HCT116 (cell line): ENCODE results near the gene SOS1.

Experiments
- CEBPB ChIP-seq: IDR thresholded peaks from 2 replicates; pipeline ENCODE4 v1.6.1; 2012; ENCODE audit warnings: low read depth
- CTCF ChIP-seq, 3 experiments: fragments of 200-600 bp in 1 of 3; sonication (generic) in 1 of 3; IDR thresholded peaks in 2 of 3; conservative IDR thresholded peaks in 1 of 3; 2 replicates each; pipeline ENCODE4 v1.5.1; 2012 to 2017; ENCODE audit warnings: low read depth in 2 of 3, low read length in 2 of 3, antibody characterized with exemption in 1 of 3, borderline replicate concordance in 1 of 3, control low read depth in 1 of 3, mild to moderate bottlenecking in 1 of 3, mixed read lengths in 1 of 3, mixed run types in 1 of 3, moderate library complexity in 1 of 3; ENCODE audit not compliant: insufficient read depth in 1 of 3
- EZH2 ChIP-seq: fragments of 200-600 bp; sonication (generic); IDR thresholded peaks from 2 replicates; pipeline ENCODE4 v1.6.1; 2017; ENCODE audit warnings: antibody characterized with exemption, mixed run types
- EZH2phosphoT487 ChIP-seq: fragments of 200-600 bp; IDR thresholded peaks from 2 replicates; pipeline ENCODE4 v1.6.1; 2018; ENCODE audit warnings: antibody characterized with exemption, borderline replicate concordance
- FOSL1 ChIP-seq: IDR thresholded peaks from 2 replicates; pipeline ENCODE4 v1.6.1; 2012; ENCODE audit warnings: low read depth
- JUND ChIP-seq: IDR thresholded peaks from 2 replicates; pipeline ENCODE4 v1.6.1; 2012
- MAX ChIP-seq: IDR thresholded peaks from 2 replicates; pipeline ENCODE4 v1.6.1; 2012
- POLR2A ChIP-seq: IDR thresholded peaks from 2 replicates; pipeline ENCODE4 v1.7.0; 2011; ENCODE audit warnings: borderline replicate concordance; ENCODE audit not compliant: insufficient read depth, insufficient read length; ENCODE audit errors: extremely low read depth
- RAD21 ChIP-seq: IDR thresholded peaks from 2 replicates; pipeline ENCODE4 v1.6.1; 2012; ENCODE audit warnings: low read depth, mild to moderate bottlenecking
- REST ChIP-seq: IDR thresholded peaks from 2 replicates; pipeline ENCODE4 v1.6.1; 2012; ENCODE audit warnings: low read depth
- SP1 ChIP-seq: IDR thresholded peaks from 2 replicates; pipeline ENCODE4 v1.6.1; 2012; ENCODE audit warnings: low read depth
- ZFX ChIP-seq: fragments of 450-650 bp; IDR thresholded peaks from 2 replicates; pipeline ENCODE4 v1.6.1; 2017
- ZNF274 ChIP-seq: fragments of 200-500 bp; sonication (Bioruptor generic); IDR thresholded peaks from 2 replicates; pipeline ENCODE4 v1.6.1; 2014; ENCODE audit warnings: mild to moderate bottlenecking, low read depth, low read length, inconsistent platforms

- no peak for TF ChIP-seq RAD21
- TF ChIP-seq POLR2A: no peak
- TF ChIP-seq CTCF (IDR thresholded peaks at IDR 0.05 in 2 of 3, conservative IDR thresholded peaks at IDR 0.05 in 1 of 3; ENCODE audit: borderline replicate concordance in 1 of 3, insufficient read depth in 1 of 3, low read depth in 2 of 3, low read length in 2 of 3): no peak
- TF ChIP-seq ZNF274: no peak
- no peak for TF ChIP-seq JUND
- TF ChIP-seq FOSL1: no peak
- no peak for TF ChIP-seq REST
- no peak for TF ChIP-seq ZFX
- TF ChIP-seq SP1: no peak
- TF ChIP-seq CEBPB: no peak
- TF ChIP-seq MAX: no peak
- no peak for TF ChIP-seq EZH2
- no peak for TF ChIP-seq EZH2phosphoT487
These were observed 70.7 kb downstream of the SOS1 start for GRCh38 chr2:39050109-39050508.
